KOPT-K1 (cell line): ENCODE data around the gene CTAG1B.
"Not testable (repeated sequence)": the region's sequence is repeated elsewhere in the genome, so short reads cannot be mapped to it uniquely, and the experiment has no call there.

Experiments
- H3K27ac ChIP-seq: fragments of 200-600 bp; sonication (generic); 2 replicates; pipeline ENCODE4 v1.5.1; 2016; ENCODE audit warnings: antibody characterized with exemption, mild to moderate bottlenecking, low read depth, low read length; ENCODE audit not compliant: poor library complexity, severe bottlenecking
- H3K36me3 ChIP-seq: fragments of 200-600 bp; sonication (generic); 2 replicates; pipeline ENCODE4 v1.5.1; 2017; ENCODE audit warnings: antibody characterized with exemption, mild to moderate bottlenecking, low read length, moderate library complexity; ENCODE audit not compliant: insufficient read depth
- H3K9me3 ChIP-seq: fragments of 200-600 bp; sonication (generic); 2 replicates; pipeline ENCODE4 v1.5.1; 2017; ENCODE audit warnings: antibody characterized with exemption, low read length, mild to moderate bottlenecking; ENCODE audit not compliant: insufficient read depth, poor library complexity, severe bottlenecking

CTAG1B gene

DNA sequence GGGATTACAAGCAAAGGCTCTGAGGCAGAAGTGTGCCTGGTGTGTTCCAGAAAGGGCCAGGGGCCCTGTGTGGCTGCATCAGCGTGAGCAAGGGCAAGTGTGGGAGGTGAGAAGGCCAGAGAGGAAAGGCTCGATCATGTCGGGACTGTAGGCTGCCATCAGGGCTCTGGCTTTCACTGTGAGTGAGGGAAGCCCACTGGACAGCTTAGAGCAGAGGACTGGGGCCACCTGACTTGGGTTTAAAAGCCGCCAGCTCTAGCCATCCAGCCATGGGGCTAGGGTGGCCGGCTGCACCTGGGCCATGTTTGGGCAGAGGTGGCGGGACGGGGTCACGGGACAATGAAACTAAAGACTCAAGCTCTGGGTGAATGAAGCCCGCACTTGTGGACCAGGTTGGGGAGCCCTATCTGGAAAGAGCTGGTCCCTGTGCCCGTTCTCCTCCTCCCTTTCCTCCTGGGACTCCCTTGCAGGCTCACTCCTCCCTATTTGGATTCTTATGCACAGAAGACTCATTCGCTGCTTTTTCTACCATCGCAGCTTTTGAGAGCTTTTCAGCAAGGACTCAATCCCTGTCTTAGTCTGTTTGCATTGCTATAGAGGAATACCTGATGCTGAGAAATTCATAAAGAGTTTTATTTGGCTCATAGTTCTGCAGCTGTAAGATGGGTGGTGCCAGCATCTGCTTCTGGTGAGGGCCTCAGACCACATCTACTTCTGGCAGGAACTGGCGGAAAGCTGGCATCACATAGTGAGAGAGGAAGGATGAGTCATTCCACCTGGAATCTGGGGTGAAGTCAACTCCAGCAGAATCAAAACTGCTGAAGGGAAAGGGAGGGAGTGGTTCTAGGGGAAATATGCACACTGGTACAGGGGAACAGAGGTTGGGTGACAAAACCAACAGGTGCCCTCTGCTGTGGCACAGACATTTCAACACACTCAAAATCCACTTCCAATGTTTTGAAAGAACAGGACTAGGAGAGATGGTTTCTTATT, 15.3 kb downstream of the CTAG1B start:
- Histone ChIP-seq H3K36me3 (no peaks in the 10 kb centered on the region), H3K27ac (no peak overlapping the region), H3K9me3 (no peaks in the 10 kb centered on the region)

DNA sequence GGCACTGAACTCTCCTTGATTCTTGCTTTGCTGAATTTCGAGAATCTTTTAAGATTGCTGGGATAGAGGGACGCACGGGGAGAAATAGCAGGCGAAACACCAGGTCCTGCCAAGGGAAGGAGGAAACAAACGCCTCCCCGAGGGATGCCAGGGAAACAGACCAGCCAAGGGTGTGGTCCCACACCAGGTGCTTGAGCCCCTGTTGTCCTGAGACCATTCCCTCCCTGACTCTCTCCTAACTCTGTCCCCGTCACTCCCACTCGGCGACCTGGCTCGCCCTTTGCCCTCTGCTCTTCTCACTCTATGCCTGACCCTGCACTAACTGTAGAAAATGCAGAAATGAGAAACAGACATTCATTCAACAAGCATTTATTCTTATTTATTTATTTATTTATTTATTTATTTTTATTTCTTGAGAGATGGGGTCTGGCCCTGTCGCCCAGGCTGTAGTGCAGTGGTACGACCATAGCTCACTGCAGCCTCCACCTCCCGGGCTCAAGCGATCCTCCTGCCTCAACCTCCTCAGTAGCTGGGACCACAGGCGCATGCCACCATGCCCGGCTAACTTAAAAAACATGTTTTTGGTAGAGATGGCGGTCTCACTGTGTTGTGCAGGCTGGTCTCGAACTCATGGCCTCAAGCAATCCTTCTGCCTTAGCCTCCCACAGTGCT, 16.2 kb downstream of the CTAG1B start:
- H3K27ac ChIP-seq, result no peak overlapping the region

DNA sequence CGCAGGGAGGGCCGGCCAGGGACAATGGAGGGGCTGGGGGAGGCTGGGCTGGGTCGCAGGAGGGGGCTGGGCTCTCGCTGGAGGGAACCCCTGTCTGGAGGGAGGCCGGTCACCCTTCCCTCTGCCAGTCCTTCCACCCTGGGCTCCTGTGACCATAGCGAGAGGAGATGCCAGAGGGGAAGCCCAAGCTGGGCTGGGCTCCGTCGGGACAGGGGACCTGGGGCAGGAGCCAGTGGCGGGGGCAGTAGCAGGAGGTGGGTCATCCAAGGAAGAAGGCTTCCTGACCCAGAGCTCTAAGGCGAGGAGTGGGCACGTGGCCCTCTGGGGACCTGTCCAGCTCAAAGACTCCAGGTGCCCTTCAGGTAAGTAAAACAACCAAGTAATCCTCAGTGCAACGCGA, 16.9 kb downstream of the CTAG1B start:
- Histone ChIP-seq H3K9me3 (no peaks in the 10 kb centered on the region), H3K27ac (no peak overlapping the region), H3K36me3 (no peaks in the 10 kb centered on the region)

More for the DNA sequence above, 16.2 kb downstream of the CTAG1B start:
- no peaks in the 10 kb centered on the region for H3K9me3 ChIP-seq
- H3K36me3 ChIP-seq, result no peaks in the 10 kb centered on the region

DNA sequence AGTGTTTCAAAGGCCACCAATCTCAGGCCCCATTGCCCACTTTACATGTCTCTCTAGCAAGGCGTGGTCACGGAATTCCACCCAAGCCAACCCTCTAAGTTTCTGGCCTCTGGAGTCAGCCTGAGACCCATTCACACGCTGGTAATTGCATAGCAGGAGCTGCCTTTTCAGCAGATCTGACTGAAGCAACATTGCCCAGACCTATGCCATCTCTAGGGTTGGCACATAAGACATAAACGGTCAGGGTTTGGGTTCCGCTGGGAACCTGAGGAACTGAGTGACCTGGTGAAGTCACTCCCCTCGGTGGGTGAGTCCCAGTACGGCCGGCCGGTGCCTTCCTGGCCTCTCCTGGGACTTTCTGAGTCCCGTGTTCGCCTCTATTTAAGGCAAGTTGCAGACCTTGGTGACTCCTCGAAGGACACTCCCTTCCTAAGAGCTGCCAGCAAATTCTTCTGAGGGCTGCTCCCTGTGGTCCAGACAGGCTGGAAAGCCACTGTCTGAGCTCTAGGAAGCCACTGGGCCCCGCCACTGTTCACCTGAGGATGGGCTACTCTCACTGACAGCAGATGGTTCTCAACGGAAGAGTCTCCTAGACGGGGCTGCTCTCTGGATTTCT, 18.2 kb downstream of the CTAG1B start:
- Histone ChIP-seq H3K36me3 (no peaks in the 10 kb centered on the region), H3K9me3 (no peaks in the 10 kb centered on the region), H3K27ac (no peak overlapping the region)

DNA sequence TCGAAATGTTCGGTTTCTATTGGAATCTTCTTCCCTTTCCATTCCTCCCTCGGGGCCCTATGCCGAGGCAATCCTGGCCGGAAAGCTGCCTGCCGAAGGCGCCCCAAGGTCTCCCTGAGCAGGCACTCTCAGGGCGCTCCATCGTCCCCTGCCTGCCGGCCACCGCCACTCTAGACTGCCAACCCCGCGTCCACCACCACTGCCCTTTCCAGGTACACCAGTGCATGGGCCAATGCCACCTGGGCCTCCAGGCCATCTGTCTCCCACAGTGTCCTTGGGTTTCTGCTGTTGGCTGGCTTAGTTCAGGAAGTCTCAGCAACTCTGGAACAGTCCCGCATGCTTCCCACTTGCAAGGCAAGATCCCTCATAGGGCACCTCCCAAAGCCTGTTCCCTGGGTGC, 19.6 kb downstream of the CTAG1B start:
- Histone ChIP-seq H3K9me3 (no peaks in the 10 kb centered on the region), H3K36me3 (no peaks in the 10 kb centered on the region), H3K27ac (no peak overlapping the region)

DNA sequence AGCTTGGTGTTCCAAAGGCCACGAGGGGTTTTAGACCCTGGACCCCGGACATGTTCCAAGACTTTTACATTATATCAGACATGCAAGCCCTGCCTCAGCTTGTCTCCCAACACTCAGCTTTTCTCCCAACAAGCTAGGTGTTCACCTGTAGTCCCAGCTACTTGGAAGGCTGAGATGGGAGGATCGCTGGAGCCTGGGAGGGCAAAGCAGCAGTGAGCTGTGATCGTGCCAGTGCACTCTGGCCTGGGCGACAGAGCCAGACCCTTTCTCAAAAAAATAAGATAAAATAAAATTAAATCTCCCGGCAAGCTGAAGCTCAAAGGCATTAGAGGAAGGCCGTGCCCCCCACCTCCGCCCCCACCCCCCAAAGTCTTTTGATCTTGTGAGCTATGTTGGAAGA, 20.4 kb downstream of the CTAG1B start:
- Histone ChIP-seq H3K9me3 (no peaks in the 10 kb centered on the region), H3K36me3 (no peaks in the 10 kb centered on the region), H3K27ac (no peak overlapping the region)

DNA sequence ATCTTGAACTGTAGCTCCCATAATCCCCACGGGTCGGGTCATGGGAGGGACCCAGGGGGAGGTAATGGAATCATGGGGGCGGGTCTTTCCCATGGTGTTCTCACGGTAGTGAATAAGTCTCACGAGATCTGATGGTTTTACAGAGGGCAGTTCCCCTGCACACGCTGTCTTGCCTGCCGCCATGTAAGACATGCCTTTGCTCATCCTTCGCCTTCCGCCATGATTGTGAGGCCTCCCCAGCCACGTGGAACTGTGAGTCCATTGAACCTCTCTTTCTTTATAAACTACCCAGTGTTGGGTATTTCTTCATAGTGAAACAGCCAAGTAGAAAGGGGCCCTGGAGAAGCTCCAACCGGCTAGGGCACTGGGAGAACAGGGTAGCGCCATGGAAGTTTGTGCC, 21.9 kb downstream of the CTAG1B start:
- H3K27ac ChIP-seq, result no peak overlapping the region
- no peaks in the 10 kb centered on the region for H3K36me3 ChIP-seq
- no peaks in the 10 kb centered on the region for H3K9me3 ChIP-seq

DNA sequence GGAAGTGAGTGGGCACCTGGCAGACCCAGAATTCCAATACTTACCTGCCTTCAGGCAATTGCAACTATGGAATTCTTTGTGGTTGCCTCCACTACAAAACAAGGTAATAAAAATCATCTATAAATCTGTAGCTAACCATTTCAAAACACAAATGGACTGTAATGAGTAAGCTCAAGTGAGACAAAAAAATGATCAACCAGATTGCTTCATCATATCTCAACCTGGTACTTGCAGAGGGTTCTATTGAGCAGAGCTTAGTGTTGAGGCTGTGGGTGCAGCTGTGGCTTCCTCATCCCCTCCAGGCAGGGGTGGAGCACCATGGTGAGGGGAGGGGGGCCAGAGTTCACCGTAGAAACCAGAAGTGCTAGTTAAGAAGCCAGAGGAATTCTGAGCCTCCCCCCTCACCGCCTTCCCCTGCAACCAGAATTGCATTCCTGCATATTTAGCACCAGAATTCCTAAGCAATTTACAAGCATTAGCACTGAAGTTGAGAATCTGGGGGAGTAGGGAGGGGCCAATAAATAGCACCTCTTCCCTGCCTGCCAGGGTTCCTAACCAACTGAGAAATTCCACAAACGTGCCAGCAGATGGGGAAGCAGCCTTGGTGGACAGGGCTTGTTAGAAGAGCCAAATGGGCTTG, 22.7 kb downstream of the CTAG1B start:
- H3K36me3 ChIP-seq, result no peaks in the 10 kb centered on the region
- no peaks in the 10 kb centered on the region for H3K9me3 ChIP-seq
- no peak overlapping the region for H3K27ac ChIP-seq

DNA sequence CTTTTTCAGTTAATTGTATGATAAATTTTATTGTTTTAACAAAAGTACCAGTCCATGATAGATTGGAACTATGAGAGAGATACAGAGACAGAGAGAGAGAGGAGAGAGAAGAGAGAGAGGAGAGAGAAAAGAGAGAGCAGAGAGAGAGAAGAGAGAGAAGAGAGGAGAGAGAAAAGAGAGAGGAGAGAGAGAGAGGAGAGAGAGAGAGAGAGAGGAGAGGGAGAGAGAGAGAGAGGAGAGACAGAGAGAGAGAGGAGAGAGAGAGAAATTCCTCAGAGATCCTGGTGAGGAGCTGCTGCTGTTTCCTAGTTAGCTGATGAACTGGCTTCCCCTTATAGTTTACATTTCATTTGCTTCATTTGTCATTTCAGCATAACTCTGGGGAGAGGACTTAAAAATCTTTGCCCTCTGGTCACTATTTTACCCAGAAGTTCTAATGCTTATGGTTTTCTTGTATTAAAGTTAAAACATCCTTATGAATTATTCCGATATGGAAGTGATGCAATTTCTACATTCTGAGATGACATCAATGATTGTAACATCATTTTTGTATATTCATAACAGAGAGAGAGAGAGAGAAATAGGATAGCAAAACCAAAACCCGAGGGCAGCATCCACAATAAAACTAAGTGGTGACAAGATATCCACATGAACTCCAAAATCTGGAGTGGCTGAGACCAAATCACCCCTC, 23.4 kb downstream of the CTAG1B start:
- Histone ChIP-seq H3K27ac (no peak overlapping the region), H3K9me3 (no peaks in the 10 kb centered on the region), H3K36me3 (no peaks in the 10 kb centered on the region)

DNA sequence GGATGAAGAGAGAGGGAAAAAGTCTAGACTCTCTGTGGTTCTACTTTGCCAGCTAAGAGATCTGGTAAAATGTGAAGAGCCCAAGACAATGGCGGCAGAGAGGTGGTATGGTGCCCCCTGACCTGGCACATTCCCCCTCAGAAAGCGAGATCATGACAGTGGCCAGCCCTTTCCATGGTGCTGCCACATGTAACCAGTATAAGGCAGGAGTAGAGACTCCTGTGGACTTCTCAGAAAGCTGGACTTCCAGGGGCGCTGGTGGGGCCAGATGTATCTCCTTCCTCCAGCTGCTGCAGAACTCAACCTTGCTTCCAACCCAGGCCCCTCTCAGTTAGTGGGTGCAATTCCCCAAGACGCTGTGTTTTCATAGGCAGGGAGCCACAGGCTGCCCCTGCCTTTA, 24.6 kb downstream of the CTAG1B start:
- no peaks in the 10 kb centered on the region for H3K36me3 ChIP-seq
- H3K27ac ChIP-seq, result no peak overlapping the region
- no peaks in the 10 kb centered on the region for H3K9me3 ChIP-seq

DNA sequence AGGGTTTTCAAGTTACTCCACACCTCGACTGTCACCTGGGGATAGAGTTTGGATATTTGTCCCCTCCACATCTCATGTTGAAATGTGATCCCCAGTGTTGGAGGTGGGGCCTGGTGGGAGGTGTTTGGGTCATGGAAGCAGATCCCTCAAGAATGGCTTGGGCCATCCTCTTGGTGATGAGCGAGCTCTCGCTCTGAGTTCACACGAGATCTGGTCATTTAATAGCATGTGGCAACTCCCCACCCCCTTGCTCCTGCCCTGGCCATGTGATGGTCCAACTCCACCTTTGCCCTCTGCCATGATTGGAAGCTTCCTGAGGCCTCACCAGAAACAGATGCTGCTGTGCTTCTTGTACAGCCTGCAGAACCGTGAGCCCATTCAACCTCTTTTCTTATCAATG, 25.9 kb downstream of the CTAG1B start:
- Histone ChIP-seq H3K36me3 (no peaks in the 10 kb centered on the region), H3K9me3 (no peaks in the 10 kb centered on the region), H3K27ac (no peak overlapping the region)

DNA sequence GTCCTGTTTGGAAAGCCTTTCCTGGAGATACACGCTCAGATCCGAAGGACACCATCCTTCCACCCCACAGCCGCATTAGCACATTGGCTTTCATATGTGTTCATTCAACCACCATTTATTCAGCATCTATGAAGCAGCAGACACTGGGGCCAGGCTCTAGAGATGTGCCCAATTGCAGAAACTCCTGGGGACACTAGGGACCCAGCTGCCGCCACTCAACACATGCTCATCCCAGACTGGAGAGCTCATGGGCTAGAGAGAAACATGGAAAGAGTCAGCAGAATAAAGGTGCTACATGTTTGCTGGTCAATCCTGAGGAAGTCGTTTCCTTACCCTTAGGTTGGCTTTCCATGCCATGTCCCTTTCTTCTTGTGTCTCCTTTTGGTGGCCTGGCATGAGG, 26.6 kb downstream of the CTAG1B start:
- Histone ChIP-seq H3K36me3 (no peaks in the 10 kb centered on the region), H3K27ac (no peak overlapping the region)

DNA sequence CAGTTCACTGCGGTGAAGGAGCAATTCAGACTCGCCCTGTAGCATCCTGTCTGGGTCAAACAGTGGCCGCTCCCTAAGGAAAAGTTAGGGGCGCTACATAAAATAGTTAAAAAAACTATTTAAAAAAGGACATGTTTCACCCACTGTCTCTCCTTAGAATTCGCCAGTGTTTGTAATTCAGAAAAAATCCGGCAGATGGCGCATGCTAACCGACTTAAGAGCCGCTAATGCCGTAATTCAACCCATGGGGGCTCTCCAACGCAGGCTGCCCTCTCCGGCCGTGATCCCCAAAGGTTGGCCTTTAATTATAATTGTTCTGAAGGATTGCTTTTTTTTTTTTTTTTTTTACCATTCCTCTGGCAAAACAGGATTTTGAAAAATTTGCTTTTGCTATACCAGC, 28.7 kb downstream of the CTAG1B start:
- not testable (repeated sequence) for H3K36me3 ChIP-seq, H3K9me3 ChIP-seq, H3K27ac ChIP-seq

More for the DNA sequence above, 26.6 kb downstream of the CTAG1B start:
- H3K9me3 ChIP-seq, result no peaks in the 10 kb centered on the region

DNA sequence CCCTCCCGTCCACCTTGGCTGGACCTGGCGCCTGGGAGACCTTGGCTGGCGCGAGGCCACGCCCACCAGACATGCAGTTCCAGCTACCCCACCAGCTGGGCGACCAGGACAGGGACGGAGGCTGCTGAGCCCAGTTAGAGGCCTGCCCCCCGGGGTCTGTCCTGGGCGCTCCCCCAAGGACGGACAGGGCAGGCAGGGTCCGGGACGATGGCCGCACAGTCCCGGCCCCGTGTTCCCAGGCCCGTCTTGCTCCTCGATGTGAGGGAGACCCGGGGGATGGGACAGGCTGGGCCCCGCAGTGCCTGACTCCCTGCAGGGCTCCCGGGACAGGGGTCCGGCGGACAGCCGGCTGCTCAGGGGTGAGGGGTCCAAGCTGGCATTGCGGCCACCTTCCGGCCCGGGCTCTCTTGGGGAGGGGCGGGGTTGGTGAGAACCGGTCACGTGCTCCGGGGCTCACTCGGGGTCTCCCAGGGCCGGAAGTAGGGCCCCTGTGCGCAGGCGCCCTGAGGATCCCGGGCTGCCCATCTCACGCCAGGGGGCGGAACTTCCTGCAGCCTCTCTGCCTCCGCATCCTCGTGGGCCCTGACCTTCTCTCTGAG, 34.4 kb downstream of the CTAG1B start, which contains the start of gene CTAG1A:
Gene CTAG1A (plus strand): TSS at position 549 of the 599 bp plus-strand sequence. CDS start 74 bp downstream, outside the sequence.
- not testable (repeated sequence) for H3K36me3 ChIP-seq, H3K27ac ChIP-seq, H3K9me3 ChIP-seq
